Caco-2 (cell line): ENCODE results near the gene NCKAP5. TPM values are rescaled to one million over a fixed set of nuclear protein-coding genes. Genes with fewer than 3 reads are reported as not detected.
A peak's percentile ranks its signal among the peaks of the same experiment; 100 is the strongest.

Experiments
- BruUV-seq: library from RNA; stranded (reverse); fragments of 400-500 nt; replicated peaks from 2 replicates; lab custom pipeline; 2021; lab: Mats Ljungman, UMichigan
- CTCF ChIA-PET: fragments of 300-600 bp; sonication (Branson Sonifier 250); formaldehyde crosslinking; loops from one replicate; lab custom pipeline; 2022; ENCODE audit warnings: antibody characterized with exemption; lab: Charles Lee
- POLR2A ChIA-PET: fragments of 300-600 bp; sonication (Branson Sonifier 250); formaldehyde crosslinking; loops from one replicate; lab custom pipeline; 2022; ENCODE audit warnings: antibody characterized with exemption; lab: Charles Lee
- DNase-seq, 2 experiments: peaks; one replicate each; pipeline versions ENCODE4 v3.0.0 to v3.0.0-alpha.2; 2020 to 2022
- H3K27me3 ChIP-seq: replicated peaks from 2 replicates; pipeline ENCODE4 v1.6.0; 2011; ENCODE audit warnings: low read length; ENCODE audit not compliant: control insufficient read depth, insufficient read depth
- H3K36me3 ChIP-seq: 2 replicates; pipeline ENCODE4 v1.5.1; 2011; ENCODE audit warnings: low read length; ENCODE audit not compliant: control insufficient read depth, insufficient read depth
- H3K4me1 ChIP-seq: fragments of 250-450 bp; sonication (Bioruptor Pico); 2 replicates; pipeline ENCODE4 v1.5.1; 2020; ENCODE audit warnings: mild to moderate bottlenecking
- H3K4me3 ChIP-seq: 2 replicates; pipeline ENCODE4 v1.5.1; 2011; ENCODE audit warnings: low read depth, mild to moderate bottlenecking, control low read depth, low read length
- H3K9me3 ChIP-seq: fragments of 250-450 bp; sonication (Bioruptor Pico); 2 replicates; pipeline ENCODE4 v1.5.1; 2020; ENCODE audit warnings: mild to moderate bottlenecking, moderate library complexity
- H3K27ac Mint-ChIP-seq: one replicate; pipeline ENCODE4 v1.8.0; 2022; ENCODE audit warnings: mixed read lengths; ENCODE audit not compliant: unreplicated experiment
- H3K27me3 Mint-ChIP-seq: one replicate; pipeline ENCODE4 v1.8.0; 2022; ENCODE audit warnings: mixed read lengths; ENCODE audit not compliant: insufficient read depth, unreplicated experiment
- H3K36me3 Mint-ChIP-seq: one replicate; pipeline ENCODE4 v1.8.0; 2022; ENCODE audit warnings: mild to moderate bottlenecking, mixed read lengths; ENCODE audit not compliant: insufficient read depth, unreplicated experiment
- H3K4me1 Mint-ChIP-seq: one replicate; pipeline ENCODE4 v1.8.0; 2022; ENCODE audit warnings: low read depth, mixed read lengths; ENCODE audit not compliant: unreplicated experiment
- H3K4me3 Mint-ChIP-seq: one replicate; pipeline ENCODE4 v1.8.0; 2022; ENCODE audit warnings: mild to moderate bottlenecking, moderate library complexity, mixed read lengths; ENCODE audit not compliant: unreplicated experiment
- H3K9me3 Mint-ChIP-seq: one replicate; pipeline ENCODE4 v1.8.0; 2022; ENCODE audit warnings: mixed read lengths; ENCODE audit not compliant: unreplicated experiment
- intact Hi-C: fragments of 100-400 bp; cut with micrococcal nuclease; formaldehyde crosslinking; loops from one replicate; pipeline ENCODE4 v1.10.0; 2022; ENCODE audit not compliant: unreplicated experiment
- total RNA-seq: library from RNA; stranded (reverse); gene quantifications from 2 replicates; pipeline ENCODE4 v1.2.3, GENCODE V29; 2022
- TF ChIP-seq, protein P1 (sequence below), 2 experiments: fragments of 200-600 bp in 1 of 2; IDR thresholded peaks; 1 replicate in 1 of 2; 2 replicates in 1 of 2; pipeline versions ENCODE4 v1.5.1 to v1.8.0; 2011 to 2022; ENCODE audit warnings: antibody characterized with exemption in 1 of 2, control low read depth in 1 of 2, inconsistent platforms in 1 of 2, low read depth in 1 of 2, low read length in 1 of 2, mild to moderate bottlenecking in 1 of 2, moderate library complexity in 1 of 2; ENCODE audit not compliant: insufficient read depth in 1 of 2, severe bottlenecking in 1 of 2, unreplicated experiment in 1 of 2

The NCKAP5 gene
- total RNA-seq, 1 experiment from 2014 or later = 3.8 TPM

GRCh38 chr2:133438026-133438425 lies 130.2 kb downstream of the NCKAP5 start:
- no TSS peak for BruUV-seq
- peaks cover 9% of the 10 kb centered on the region; the same call in 1 of the 2 replicates for H3K4me1 ChIP-seq
- TF ChIP-seq, protein P1, sequence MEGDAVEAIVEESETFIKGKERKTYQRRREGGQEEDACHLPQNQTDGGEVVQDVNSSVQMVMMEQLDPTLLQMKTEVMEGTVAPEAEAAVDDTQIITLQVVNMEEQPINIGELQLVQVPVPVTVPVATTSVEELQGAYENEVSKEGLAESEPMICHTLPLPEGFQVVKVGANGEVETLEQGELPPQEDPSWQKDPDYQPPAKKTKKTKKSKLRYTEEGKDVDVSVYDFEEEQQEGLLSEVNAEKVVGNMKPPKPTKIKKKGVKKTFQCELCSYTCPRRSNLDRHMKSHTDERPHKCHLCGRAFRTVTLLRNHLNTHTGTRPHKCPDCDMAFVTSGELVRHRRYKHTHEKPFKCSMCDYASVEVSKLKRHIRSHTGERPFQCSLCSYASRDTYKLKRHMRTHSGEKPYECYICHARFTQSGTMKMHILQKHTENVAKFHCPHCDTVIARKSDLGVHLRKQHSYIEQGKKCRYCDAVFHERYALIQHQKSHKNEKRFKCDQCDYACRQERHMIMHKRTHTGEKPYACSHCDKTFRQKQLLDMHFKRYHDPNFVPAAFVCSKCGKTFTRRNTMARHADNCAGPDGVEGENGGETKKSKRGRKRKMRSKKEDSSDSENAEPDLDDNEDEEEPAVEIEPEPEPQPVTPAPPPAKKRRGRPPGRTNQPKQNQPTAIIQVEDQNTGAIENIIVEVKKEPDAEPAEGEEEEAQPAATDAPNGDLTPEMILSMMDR (IDR thresholded peaks at IDR 0.05; ENCODE audit: insufficient read depth in 1 of 2, low read depth in 1 of 2, low read length in 1 of 2, severe bottlenecking in 1 of 2, unreplicated experiment in 1 of 2) = no peak

GRCh38 chr2:133437492-133437891 lies 130.8 kb downstream of the NCKAP5 start:
- H3K36me3 ChIP-seq = no peaks in the 10 kb centered on the region
- no peak for DNase-seq
- no peaks in the 10 kb centered on the region for H3K9me3 Mint-ChIP-seq
- H3K27ac Mint-ChIP-seq = no peak overlapping the region
- peaks cover 13% of the 10 kb centered on the region for H3K4me1 Mint-ChIP-seq
- H3K4me1 ChIP-seq = peaks cover 14% of the 10 kb centered on the region; the same call in 1 of the 2 replicates
- no peaks in the 10 kb centered on the region for H3K36me3 Mint-ChIP-seq
- TF ChIP-seq, protein P1 (IDR thresholded peaks at IDR 0.05; ENCODE audit: insufficient read depth in 1 of 2, low read depth in 1 of 2, low read length in 1 of 2, severe bottlenecking in 1 of 2, unreplicated experiment in 1 of 2) = no peak
- peaks cover 5% of the 10 kb centered on the region for H3K27me3 Mint-ChIP-seq
- no peak overlapping the region for H3K4me3 Mint-ChIP-seq
- H3K4me3 ChIP-seq = no peak overlapping the region
- ChIA-PET CTCF (no interaction called here), POLR2A (no interaction called here)
- no TSS peak for BruUV-seq
- intact Hi-C loops = no loop called here
- H3K27me3 ChIP-seq = no peaks in the 10 kb centered on the region
- H3K9me3 ChIP-seq = no peaks in the 10 kb centered on the region

More at GRCh38 chr2:133438026-133438425, 130.2 kb downstream of the NCKAP5 start:
- ChIA-PET CTCF (no interaction called here), POLR2A (no interaction called here)
- peaks cover 13% of the 10 kb centered on the region for H3K4me1 Mint-ChIP-seq
- no peaks in the 10 kb centered on the region for H3K27me3 ChIP-seq
- H3K36me3 ChIP-seq = no peaks in the 10 kb centered on the region
- H3K27me3 Mint-ChIP-seq = peaks cover 5% of the 10 kb centered on the region
- H3K4me3 Mint-ChIP-seq = no peak overlapping the region
- H3K4me3 ChIP-seq = no peak overlapping the region
- H3K36me3 Mint-ChIP-seq = no peaks in the 10 kb centered on the region
- intact Hi-C loops = no loop called here
- no peak overlapping the region for H3K27ac Mint-ChIP-seq
- H3K9me3 ChIP-seq = no peaks in the 10 kb centered on the region
- no peak for DNase-seq
- no peaks in the 10 kb centered on the region for H3K9me3 Mint-ChIP-seq

DNA sequence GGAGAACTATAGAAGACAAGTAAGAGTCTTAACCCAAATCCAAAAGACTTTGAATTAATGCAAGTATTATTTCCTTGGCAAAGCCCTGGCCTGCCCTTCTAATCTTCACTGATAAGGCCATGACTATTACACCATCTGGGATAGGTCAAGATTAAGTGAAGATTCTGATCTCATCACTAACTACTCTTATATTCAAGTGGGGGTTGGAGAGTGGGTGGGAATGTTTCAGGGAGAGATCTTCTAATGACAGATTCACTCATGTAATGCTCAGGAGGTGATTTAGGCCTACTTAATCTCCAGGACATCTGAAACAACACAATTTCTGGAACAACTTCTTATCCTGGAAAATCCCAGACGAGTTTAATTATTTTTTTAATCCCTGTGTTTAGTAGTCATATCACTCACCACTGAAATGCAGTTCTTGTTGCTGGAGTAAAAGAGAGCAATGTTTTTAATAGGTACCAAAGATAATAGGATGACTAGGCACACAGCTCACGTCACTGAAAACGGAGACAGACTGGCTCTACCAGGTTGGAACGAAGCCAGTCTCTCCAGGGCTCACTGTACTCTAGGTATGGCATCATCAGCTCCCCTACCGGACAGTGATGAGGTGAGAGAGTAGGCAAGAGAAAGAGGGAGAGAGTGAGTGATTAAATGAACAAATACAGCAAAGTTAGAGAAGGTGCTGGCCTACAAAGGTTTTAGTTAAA lies 133.1 kb downstream of the NCKAP5 start:
- CTCF ChIA-PET = interaction anchor here (0.7 kb wide), 1 partner anchor 14 kb away, joined by 3 read pairs; no protein-coding TSS in a partner anchor
- TF ChIP-seq, protein P1 (IDR thresholded peaks at IDR 0.05; ENCODE audit: insufficient read depth in 1 of 2, low read depth in 1 of 2, low read length in 1 of 2, severe bottlenecking in 1 of 2, unreplicated experiment in 1 of 2) = no peak
- Mint-ChIP-seq H3K36me3 (peaks cover 4% of the 10 kb centered on the region), H3K27ac (peak overlapping the region; percentile 52), H3K4me3 (no peak overlapping the region), H3K4me1 (peaks cover 30% of the 10 kb centered on the region), H3K27me3 (no peaks in the 10 kb centered on the region), H3K9me3 (peaks cover 5% of the 10 kb centered on the region)
- Histone ChIP-seq H3K4me3 (no peak overlapping the region), H3K9me3 (no peaks in the 10 kb centered on the region), H3K4me1 (peaks cover 24% of the 10 kb centered on the region; the same call in 1 of the 2 replicates), H3K36me3 (no peaks in the 10 kb centered on the region), H3K27me3 (no peaks in the 10 kb centered on the region)
- BruUV-seq = no TSS peak
- intact Hi-C loops = no loop called here
- no peak for DNase-seq
- POLR2A ChIA-PET = no interaction called here
